GM10266 (cell line): ENCODE measurements around the gene HLA-DOB.

Source experiments
- DNase-seq: peaks from one replicate; pipeline ENCODE4 v3.0.0; 2012; ENCODE audit errors: extremely low spot score
- TF ChIP-seq, protein P1 (sequence below): IDR thresholded peaks from 2 replicates; pipeline ENCODE4 v1.5.1; 2012; ENCODE audit warnings: mild to moderate bottlenecking, low read depth; ENCODE audit not compliant: control insufficient read depth, insufficient read depth; ENCODE audit errors: missing control alignments

The HLA-DOB gene

GRCh38 chr6:32775071-32775470 lies 41.7 kb downstream of the HLA-DOB start:
- DNase-seq: no peak
- TF ChIP-seq, protein P1, sequence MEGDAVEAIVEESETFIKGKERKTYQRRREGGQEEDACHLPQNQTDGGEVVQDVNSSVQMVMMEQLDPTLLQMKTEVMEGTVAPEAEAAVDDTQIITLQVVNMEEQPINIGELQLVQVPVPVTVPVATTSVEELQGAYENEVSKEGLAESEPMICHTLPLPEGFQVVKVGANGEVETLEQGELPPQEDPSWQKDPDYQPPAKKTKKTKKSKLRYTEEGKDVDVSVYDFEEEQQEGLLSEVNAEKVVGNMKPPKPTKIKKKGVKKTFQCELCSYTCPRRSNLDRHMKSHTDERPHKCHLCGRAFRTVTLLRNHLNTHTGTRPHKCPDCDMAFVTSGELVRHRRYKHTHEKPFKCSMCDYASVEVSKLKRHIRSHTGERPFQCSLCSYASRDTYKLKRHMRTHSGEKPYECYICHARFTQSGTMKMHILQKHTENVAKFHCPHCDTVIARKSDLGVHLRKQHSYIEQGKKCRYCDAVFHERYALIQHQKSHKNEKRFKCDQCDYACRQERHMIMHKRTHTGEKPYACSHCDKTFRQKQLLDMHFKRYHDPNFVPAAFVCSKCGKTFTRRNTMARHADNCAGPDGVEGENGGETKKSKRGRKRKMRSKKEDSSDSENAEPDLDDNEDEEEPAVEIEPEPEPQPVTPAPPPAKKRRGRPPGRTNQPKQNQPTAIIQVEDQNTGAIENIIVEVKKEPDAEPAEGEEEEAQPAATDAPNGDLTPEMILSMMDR: no peak

DNA sequence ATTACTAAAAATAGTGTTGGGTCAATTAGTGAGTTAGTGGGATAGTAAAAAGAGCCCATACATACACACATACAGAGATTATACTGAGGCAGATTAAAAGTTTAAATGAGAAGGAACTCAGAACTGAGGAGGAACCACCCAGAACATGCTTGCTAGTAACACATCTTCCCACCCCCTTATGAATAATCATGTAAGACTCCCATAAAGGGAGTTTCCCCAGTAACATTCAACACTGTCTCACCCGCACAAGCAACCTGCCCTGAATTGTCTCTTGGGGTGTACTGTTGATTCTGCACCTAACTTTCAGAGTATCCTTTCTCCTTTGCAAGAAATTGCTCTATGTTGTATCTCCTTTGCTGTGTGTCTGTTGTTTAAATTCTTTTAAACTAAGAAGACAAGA lies 42.4 kb downstream of the HLA-DOB start:
- TF ChIP-seq, protein P1: no peak
- no peak for DNase-seq

- no peak for DNase-seq
- TF ChIP-seq, protein P1: no peak
These were observed 44.1 kb downstream of the HLA-DOB start for GRCh38 chr6:32772656-32773055.

DNA sequence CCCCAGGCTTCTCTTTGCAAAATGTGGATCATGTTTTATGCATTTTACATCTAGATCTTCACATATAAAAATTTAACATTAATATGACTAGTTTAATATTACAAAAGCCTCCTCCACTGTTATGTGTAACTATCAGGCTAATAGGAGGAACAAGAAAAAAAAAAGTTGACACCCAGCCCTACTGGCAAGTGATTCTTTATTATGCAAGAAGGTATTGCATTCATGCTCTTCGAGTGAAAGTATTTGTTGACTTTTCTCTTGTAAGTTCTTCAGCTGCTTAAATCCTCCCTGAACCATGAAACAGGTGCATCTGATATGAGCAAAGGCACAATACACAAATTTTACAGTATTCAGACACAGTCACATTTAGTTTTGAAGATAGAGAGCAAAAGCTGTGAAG lies 52.8 kb downstream of the HLA-DOB start:
- DNase-seq: no peak
- TF ChIP-seq, protein P1: no peak

GRCh38 chr6:32763421-32763820 lies 53.4 kb downstream of the HLA-DOB start, which contains the start of gene HLA-DQB2:
Gene HLA-DQB2, minus strand, starts transcription at chr6:32763532. Its CDS starts 62 bp downstream, at chr6:32763470.
- TF ChIP-seq, protein P1: no peak
- peak; percentile 42 for DNase-seq
